Ishikawa (cell line): ENCODE results near the gene SLC16A3.

Experiments used
- CEBPB ChIP-seq: IDR thresholded peaks from 2 replicates; pipeline ENCODE4 v1.6.1; 2012
- CREB1 ChIP-seq: IDR thresholded peaks from 2 replicates; pipeline ENCODE4 v1.6.1; 2012; ENCODE audit warnings: low read depth
- EGR1 ChIP-seq: IDR thresholded peaks from 2 replicates; pipeline ENCODE4 v1.6.1; 2012
- EP300 ChIP-seq: IDR thresholded peaks from 2 replicates; pipeline ENCODE4 v1.6.1; 2012; ENCODE audit warnings: borderline replicate concordance
- FOXM1 ChIP-seq: IDR thresholded peaks from 2 replicates; pipeline ENCODE4 v1.6.1; 2012; ENCODE audit warnings: low read depth, borderline replicate concordance
- MAX ChIP-seq: IDR thresholded peaks from 2 replicates; pipeline ENCODE4 v1.6.1; 2012
- NFIC ChIP-seq: IDR thresholded peaks from 2 replicates; pipeline ENCODE4 v1.6.1; 2012
- RAD21 ChIP-seq: IDR thresholded peaks from 2 replicates; pipeline ENCODE4 v1.6.1; 2012; ENCODE audit warnings: low read depth
- REST ChIP-seq: IDR thresholded peaks from 2 replicates; pipeline ENCODE4 v1.6.1; 2012; ENCODE audit warnings: low read depth, mild to moderate bottlenecking
- TAF1 ChIP-seq: IDR thresholded peaks from 2 replicates; pipeline ENCODE4 v1.6.1; 2012; ENCODE audit warnings: low read depth, mild to moderate bottlenecking
- TCF12 ChIP-seq: IDR thresholded peaks from 2 replicates; pipeline ENCODE4 v1.6.1; 2012; ENCODE audit warnings: low read depth
- TEAD4 ChIP-seq: IDR thresholded peaks from 2 replicates; pipeline ENCODE4 v1.6.1; 2012
- USF1 ChIP-seq: IDR thresholded peaks from 2 replicates; pipeline ENCODE4 v1.6.1; 2012
- YY1 ChIP-seq: IDR thresholded peaks from 2 replicates; pipeline ENCODE4 v1.6.1; 2012; ENCODE audit warnings: low read depth
- ZBTB7A ChIP-seq: IDR thresholded peaks from 2 replicates; pipeline ENCODE4 v1.6.1; 2012; ENCODE audit warnings: low read depth

The SLC16A3 gene

GRCh38 chr17:82243648-82244412, 15.0 kb downstream of the SLC16A3 start:
- TF ChIP-seq TEAD4 (no peak), REST (no peak), NFIC (no peak), TCF12 (no peak), USF1 (no peak), FOXM1 (no peak), MAX (no peak), EGR1 (no peak), ZBTB7A (no peak), CEBPB (no peak)

- TF ChIP-seq RAD21 (peak; percentile 31), TEAD4 (no peak), EGR1 (no peak), FOXM1 (no peak), MAX (no peak)
Observed at GRCh38 chr17:82244413-82245133, 15.7 kb downstream of the SLC16A3 start.

GRCh38 chr17:82245134-82246039, 16.5 kb downstream of the SLC16A3 start:
- TF ChIP-seq MAX (no peak), TCF12 (no peak), EGR1 (no peak), TEAD4 (no peak), NFIC (no peak), EP300 (no peak), CEBPB (no peak)

- TF ChIP-seq FOXM1 (no peak), YY1 (no peak), NFIC (no peak), USF1 (no peak), ZBTB7A (no peak), CEBPB (no peak), EGR1 (no peak), CREB1 (no peak)
Observed at GRCh38 chr17:82246040-82246364, 17.2 kb downstream of the SLC16A3 start.

- no peak for TF ChIP-seq TAF1
Observed at GRCh38 chr17:82246365-82247181, 17.7 kb downstream of the SLC16A3 start.

GRCh38 chr17:82247182-82247823, 18.5 kb downstream of the SLC16A3 start:
- TF ChIP-seq EGR1 = no peak
- no peak for TF ChIP-seq USF1
